GM19043 (cell line): Measurements from ENCODE around the gene SYT6.

Experiments used
- ATAC-seq: cut with Tn5 transposase; IDR thresholded peaks from one replicate; pipeline ENCODE4 v1.9.1; 2021; ENCODE audit warnings: low read depth; ENCODE audit not compliant: unreplicated experiment

Gene SYT6, protein sequence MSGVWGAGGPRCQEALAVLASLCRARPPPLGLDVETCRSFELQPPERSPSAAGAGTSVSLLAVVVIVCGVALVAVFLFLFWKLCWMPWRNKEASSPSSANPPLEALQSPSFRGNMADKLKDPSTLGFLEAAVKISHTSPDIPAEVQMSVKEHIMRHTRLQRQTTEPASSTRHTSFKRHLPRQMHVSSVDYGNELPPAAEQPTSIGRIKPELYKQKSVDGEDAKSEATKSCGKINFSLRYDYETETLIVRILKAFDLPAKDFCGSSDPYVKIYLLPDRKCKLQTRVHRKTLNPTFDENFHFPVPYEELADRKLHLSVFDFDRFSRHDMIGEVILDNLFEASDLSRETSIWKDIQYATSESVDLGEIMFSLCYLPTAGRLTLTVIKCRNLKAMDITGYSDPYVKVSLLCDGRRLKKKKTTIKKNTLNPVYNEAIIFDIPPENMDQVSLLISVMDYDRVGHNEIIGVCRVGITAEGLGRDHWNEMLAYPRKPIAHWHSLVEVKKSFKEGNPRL

DNA sequence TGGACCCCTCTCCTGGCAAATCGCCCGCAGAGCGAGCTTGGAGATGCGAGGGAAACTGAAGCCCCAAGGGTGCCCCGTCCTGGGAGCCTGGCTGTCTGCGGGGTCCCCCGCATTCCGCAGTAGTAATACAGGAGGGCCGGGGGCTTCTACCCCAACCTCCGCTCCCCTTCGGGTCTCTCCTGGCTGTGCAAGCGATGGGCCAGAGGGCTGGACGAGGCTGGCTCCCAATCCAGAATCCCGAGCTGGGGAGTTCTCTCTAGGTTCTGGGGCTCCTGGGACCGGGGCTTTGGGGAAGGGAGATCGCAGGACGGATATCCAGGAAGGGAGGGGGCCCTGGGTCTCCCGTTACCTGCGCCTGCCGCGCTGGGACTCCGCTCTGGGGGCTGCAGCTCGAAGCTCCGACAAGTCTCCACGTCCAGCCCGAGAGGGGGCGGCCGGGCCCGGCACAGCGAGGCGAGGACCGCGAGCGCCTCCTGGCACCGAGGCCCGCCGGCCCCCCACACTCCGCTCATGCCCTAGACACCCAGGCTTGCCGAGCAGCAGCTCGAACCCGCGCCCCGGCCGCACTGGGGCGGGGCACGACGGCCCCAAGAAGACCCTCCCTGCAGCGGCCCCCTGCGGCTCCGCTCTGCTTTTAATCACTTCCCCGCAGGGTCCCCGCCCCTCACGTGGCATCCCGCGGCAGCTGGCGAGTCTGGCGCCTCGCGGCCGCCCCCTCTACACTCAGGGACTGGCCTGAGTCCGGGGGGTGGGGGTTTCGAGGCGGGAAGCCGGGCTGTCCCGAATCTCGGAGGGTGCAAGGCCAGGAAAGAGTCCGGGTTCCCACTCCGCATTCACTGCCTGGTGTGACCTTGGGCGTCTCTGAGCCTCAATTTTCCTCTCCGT, at the start of gene SYT6:
Gene SYT6, minus strand, starts transcription at position 609 of the 885 bp plus-strand sequence. Its CDS starts 97 bp downstream, at position 512.
- no peak for ATAC-seq

DNA sequence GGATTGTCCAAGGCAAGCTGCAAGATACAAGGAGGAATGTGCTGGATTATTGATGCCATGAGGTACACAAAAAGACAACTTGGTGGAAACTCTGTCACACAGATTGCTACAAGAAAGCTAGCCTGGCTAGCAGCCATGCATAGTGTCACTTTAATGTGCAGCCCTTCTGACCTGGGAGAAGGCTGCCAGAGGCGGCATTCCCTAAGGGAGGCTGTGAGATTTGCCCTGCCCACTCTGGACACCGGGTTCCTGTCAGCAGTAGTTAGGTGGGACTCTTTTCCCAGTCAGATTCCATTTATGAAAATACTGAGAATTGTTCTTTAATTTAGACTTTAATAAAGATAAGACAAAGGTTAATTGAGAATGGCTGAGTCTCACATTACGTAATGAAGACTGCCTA, 47.8 kb upstream of the SYT6 start:
- ATAC-seq, result no peak

DNA sequence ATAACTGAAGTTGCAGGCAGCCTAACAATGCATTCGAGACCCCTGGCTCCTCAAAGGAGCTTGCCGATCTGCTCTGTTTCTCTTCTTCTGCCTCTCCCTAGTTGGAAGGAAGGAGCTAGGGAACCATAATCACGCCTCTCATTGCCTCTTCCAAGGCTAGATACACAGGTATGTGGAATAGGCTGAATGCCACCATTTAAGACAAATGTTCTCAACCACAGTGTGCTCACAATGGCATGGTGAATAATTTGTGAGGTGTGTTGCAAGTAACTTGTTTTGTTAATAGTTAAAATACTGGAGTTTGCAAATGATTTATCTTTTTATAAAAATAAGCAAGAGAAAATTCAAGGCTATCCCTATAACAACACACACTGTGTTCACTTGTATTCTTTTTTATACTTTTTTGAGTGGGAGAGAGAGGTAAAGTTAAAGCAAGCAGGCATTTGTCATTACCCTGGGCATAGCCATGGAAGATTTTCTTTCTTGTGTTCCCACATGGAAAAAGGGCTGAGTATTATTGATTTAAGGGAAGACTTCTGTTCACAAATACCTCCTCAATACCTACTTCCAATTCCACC, 45.4 kb upstream of the SYT6 start:
- no peak for ATAC-seq

DNA sequence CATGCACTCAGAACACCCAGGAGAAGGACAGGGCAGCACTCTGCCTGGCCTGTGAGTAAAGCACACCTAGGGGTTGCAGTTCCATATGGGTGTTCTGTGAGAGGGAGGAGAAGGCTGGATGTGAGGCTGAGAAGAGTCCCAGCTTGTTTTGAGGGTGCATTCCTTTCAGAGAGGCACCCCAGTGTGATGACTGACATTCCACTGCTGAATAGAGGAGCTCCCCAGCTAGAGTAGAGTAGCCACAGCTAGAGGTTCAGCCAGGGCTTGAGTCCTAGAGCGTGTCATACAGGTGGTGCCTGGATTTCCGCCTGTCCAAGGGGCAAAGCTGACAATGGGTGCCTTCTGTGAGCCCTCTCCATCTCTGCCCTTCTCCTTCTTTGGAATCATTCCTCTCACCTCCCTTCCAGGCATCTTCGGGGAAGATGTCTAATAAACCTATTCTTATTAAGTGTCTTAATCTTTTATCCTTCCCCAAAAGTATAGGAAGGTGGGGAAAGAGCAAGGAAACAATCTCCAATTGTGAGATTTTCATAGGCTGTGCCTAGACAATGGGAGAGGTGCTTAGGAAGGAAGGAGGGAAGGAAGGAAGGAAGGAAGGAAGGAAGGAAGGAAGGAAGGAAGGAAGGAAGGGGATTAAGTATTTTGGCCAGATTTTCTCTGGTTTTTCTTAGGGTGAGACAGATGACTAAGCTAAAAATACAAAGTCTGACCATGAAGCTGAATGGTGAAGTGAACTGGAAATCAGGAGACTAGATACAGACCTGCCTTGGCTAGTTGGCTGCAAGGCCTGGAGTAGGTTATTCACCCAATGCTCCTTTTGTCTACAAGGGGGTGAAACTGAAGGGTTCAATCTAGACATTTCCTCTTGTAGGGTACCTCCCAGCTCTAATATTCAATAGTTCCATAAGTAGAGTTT, 43.6 kb upstream of the SYT6 start:
- ATAC-seq, result no peak

DNA sequence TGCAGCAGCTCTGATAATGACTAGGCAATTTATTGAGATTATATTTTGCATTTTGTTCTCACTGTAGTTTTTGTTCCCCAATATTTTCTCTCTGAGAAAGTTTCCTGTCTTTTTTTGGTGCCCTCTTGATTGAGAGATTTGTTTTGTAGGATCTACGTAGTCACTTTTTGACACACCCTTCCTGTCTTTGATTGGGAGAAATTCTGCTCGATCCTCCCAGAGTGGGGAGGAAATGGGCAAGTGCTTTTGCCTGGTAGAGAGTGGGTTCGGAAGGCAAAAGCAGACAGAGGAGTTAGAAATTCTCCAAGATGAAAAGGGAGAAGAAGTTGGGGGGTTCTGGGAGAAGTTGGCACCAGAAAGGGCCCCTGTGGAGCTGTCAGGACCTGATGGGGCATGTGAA, 42.1 kb upstream of the SYT6 start:
- ATAC-seq, result no peak

DNA sequence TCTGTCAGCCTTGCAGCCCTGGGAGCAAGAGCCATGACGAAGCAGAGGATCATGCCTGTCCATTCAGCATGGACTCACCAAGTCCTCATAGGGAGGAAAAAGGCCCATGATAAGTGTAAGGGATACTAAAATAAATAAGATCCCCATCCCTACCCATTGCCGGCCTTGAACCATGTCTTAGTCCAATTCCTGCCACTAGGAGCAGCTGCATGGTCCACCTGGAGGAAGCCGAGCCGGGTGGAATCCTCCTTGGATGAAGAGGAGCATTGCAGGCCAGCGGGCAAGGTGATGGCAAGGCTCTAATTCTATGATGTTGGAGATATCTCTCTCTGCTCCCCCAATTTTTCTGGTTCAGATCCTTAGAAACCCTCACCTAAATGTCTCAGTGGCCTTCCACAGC, 38.7 kb upstream of the SYT6 start:
- no peak for ATAC-seq

DNA sequence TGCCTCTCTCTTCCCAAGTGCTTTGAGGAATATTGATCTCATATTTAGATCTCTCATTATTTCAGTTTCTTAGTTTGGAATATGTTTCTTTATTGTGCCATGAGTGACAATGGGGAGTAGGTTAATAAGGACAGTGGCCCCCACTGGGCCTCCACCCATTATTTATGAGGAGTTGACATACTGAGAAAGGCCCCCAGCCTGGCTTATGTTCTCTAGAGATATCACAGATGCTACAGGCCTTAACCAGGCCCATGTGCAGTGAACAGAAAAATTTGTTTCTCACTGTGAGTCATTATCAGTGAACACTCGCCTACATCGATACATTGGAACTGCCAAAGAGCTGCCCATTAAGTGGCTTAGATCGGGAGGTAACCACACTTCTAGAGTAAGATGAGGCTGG, 35.7 kb upstream of the SYT6 start:
- no peak for ATAC-seq

DNA sequence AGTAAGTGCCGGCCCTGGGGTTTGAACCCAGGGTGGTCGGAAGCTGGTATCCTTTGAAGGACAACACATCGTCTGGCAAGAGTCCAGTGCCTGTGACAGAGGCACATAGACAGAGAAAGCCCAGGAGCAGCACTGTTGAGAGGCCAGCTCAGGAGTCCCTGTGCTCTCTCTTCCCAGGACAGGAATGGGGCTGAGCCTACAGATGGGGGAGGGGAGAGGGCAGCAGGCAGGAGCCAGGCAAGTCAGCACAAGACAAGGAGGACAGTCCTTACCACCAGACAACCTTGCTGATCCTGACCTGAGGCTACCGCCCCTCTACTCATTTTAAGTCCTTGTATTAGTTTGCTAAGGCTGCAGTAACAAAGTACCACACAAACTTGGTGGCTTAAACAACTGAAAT, 27.7 kb upstream of the SYT6 start:
- ATAC-seq, result no peak

DNA sequence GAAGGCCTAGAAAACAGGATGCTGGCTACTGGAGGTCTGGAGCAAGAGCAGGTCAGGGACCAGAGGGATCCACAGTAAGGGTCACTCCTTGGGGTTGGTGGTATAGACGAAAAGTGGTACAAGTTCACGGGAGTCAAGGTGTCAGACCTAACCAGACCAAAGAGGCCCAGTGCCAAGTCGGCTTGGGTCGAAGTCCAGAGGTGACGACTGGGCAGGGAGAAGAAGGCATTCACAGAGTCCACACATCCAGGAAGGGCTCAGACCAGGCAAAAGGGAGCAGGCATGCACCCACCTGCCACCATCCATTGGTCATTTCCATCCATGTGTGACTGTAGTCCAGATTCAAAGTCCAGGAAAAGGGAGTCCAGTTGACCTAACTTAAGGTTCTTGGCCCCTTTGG, 27.1 kb upstream of the SYT6 start:
- no peak for ATAC-seq

DNA sequence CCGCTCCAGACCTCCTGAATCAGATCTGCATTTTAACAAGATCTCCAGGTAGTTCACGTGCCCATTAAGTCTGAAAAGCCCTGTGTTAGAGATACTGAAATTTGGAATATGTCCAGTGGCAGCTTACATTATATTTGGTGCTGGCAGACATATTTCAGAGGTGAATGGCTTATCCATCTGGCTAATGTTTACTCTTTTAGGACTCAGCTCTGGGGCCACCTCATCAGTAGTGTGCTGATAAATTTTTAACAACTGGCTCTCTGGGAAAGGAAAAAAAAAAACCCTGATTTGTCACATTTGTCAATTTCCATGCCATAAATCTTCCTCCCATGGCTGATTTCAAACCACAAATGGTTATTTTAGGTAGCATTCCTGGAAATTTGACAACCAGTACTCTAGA, 25.3 kb upstream of the SYT6 start:
- no peak for ATAC-seq

DNA sequence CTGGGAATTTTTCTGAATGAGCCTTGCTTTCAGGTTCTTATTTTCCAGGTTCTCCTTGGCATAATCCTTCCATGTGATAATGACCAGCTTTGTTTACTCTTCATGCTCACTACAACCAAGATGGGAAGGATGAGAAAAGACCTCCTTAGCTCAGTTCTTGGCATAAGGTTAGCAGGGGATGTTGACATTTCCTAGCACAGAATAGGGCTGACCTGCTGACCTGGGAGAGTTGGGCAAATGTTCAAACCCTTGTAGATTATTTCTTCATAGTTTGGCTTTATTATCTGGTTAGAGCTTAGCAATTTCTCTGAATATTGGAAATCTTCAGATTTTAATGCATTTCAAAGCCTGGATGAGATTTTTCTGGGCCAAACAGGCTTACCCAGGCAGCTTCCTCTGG, 23.6 kb upstream of the SYT6 start:
- ATAC-seq, result no peak

DNA sequence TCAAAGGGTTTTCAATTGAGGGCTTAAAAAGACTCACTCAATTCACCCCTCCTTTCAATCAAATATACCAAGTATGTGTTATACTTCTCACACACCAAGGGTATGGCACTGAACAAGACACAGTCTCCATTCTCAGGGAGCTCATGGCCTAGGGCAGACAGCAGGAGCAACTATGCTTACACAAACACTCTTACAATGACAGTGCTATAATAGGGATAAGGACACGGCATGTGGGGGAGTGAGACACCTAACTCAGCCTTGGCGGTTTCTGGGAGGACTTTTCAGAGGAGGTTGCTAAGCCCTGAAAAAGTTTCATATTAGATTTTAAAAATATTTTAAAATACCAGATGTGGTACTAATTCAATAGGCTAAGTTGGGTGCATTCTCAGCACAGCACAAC, 22.7 kb upstream of the SYT6 start:
- no peak for ATAC-seq

DNA sequence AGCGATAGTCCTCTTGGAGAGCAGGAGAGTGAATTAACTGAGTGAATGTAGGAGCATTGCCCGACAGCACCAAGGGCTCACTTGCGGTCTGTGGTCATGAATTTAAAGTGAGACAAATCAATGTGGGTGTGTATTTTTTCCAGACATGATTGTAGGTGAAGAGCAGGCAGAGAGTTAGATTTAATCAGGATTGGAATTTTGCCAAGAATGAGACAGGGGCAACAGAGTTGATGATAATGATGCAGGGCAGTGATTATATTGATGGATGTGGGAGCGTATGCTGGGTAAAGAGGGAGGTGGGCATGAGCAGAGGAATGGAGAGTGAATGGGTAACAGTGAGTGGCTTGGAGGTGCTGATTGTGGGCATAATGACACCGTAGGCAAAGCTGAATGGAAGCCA, 20.0 kb upstream of the SYT6 start:
- no peak for ATAC-seq

DNA sequence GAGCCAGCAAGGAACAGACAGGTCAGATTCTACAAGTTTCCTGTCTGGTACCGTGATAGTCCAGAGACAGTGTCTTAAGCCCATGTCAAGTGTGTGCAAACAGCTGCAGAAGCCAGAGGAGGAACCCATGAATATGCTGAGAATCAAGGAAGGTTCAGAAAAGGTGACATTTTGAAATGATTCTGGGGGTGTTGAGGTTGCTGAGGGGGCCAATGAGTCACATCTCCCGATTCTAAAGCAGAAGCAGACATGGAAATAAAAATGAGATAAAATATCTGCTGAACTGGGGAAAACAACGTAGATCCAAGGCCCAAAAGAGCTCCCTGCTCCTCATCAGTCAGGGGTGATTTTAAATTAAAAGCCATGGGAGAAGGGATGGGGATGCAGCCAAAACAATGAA, 15.8 kb upstream of the SYT6 start:
- ATAC-seq, result no peak

DNA sequence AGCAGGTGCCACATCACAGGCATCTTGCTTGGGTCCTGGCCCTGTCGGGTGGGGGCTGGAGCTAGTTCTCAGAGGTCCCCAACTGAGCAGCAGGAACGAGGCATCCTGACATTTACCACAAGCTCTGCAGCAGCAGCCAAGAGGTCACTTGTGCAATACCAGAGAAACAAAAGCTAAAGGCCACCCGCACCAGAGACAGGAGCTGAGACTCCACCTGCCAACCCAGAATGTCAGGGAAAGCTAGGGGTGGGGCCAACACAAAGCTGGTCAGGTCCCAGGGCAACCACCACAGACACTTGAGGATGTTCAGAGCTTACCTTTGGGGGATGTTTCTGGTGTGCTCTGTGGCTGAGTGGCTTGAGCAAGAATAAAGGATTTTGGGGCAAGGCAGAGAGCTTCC, 13.6 kb upstream of the SYT6 start:
- ATAC-seq, result no peak

DNA sequence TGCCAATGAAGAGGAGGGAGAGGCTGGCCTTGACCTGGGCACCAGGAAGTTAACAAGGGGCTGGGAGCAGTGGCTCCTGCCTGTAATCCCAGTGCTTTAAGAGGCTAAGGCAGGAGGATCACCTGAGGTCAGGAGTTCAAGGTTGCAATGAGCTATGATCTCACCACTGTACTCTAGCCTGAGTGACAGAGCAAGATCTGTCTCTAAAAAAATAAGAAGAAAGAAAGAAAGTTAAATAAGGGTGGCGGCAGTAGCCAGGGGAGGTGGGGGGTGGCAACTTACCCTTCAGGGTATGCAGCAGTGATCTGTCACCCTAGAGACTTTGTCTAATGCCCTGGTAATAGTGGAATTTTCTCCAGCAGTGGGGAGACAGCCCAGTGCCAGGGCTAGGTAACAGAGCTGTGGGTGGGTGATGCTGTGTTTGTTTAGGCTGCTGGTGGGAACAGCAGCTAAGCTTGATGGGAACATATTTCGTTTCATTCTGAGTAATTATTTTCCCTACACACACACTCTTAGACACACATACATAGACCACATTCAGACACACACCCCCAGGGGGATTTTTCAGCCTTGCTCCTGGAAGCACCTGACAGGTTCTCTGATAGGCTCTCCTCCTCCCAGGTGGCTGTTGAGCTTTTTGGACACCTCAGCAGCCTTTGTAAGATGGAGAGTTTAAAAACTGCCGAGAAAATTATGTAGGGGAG, 11.3 kb upstream of the SYT6 start:
- no peak for ATAC-seq

DNA sequence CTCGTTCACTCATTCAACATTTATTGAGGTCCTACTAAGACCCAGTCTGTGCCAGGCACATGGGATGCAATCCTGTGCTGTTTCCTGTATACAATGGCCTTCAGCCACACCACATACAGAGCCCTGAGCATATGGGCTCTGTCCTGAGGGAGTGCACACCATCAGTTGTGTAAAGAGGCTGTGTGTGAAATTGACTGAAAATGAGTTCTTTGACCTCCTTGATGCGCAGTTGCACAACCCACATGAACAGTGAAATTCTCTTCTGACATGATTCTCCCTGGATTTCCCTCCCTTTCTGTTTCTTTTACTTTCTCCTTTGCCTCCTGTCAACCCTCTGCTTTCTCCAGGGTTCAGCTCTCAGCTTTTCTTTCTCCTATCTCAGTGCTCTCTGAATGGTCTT, 6.3 kb upstream of the SYT6 start:
- no peak for ATAC-seq

DNA sequence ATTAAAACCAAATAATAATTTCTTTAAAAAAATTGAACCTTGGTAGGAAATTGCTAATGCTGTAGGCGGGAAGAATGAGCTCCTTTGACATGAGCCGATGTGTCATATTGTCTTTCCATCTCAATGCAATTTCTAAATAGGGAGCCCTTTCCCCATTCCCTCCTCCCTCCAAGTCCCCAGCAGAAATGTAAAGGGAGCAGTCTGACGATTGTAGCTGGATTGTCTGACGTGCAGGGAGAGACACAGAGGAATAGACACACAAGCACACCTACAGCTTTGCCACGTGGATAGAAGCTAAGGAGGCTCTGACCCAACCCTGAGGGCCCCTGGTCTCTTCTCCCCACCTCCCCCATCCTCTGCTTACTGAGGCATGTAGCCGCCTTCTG, 3.6 kb upstream of the SYT6 start:
- no peak for ATAC-seq

DNA sequence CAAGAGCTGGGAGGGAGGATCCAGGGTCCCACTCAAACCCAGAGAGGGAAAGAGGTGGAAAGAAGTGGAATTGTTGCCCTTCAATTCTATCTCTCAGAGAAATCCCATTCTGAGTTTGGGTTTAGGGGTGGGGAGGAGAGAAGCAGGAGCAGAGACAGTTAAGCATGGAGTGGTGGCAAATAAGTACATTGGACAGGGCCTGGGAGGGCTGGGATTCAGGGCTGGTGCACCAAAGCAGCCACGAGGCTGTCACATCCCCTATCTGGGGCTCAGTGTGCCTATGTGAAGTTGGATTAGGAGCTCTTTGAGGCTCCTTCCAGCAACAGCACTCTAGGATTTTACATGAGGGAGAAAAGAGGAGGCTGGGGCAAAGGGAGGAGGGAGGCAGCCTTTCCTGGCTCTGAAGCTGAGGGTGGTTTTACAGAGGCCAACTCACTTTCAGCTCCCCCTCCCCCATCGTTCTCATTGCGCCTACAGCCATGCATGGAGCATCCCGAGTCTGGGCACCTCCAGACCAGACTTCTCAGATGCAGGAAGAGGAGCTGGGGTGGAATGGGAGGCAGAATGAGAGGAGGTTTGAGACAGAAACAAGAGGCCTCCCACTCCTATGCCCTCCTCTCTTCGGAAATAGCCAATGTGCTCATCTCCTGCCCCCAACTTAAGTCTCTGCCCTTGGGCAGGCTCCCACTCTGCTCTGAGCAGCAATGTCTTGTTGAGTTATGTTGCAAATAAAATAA, 3.0 kb upstream of the SYT6 start:
- no peak for ATAC-seq
